ENCODE data around the gene RPS19BP1.

The RPS19BP1 gene

GRCh38 chr22:39488563-39489083 lies 43.9 kb downstream of the RPS19BP1 start:
- Histone ChIP-seq H3K36me3 (ENCODE audit: insufficient read depth, insufficient read length, low read length) (peaks cover 18% of the 10 kb centered on the region), H3K27me3 (ENCODE audit: insufficient read depth, insufficient read length) (no peaks in the 10 kb centered on the region), H3K4me3 (ENCODE audit: insufficient read length, low read depth) (no peak overlapping the region), H3K4me1 (ENCODE audit: insufficient read depth, insufficient read length) (peaks cover 8% of the 10 kb centered on the region), H3K9ac (ENCODE audit: insufficient read length, low read depth) (no peak overlapping the region), H3K9me3 (ENCODE audit: insufficient read depth, low read length) (no peaks in the 10 kb centered on the region)
- DNase-seq (ENCODE audit: low read depth, low spot score), result no peak
- no peak for TF ChIP-seq ZNF274 (IDR thresholded peaks at IDR 0.05; ENCODE audit: low read depth, low read length)
- TF ChIP-seq YY1 (IDR thresholded peaks at IDR 0.05; ENCODE audit: insufficient read depth, insufficient read length), result no peak
- no peak for TF ChIP-seq SUZ12 (IDR thresholded peaks at IDR 0.05; ENCODE audit: extremely low read depth, insufficient read depth, insufficient read length)

GRCh38 chr22:39487826-39488520 lies 44.6 kb downstream of the RPS19BP1 start:
- no peak overlapping the region for H3K9ac ChIP-seq (ENCODE audit: insufficient read length, low read depth)
- no peak overlapping the region for H3K4me3 ChIP-seq (ENCODE audit: insufficient read length, low read depth)
- no peaks in the 10 kb centered on the region for H3K9me3 ChIP-seq (ENCODE audit: insufficient read depth, low read length)
- no peak for DNase-seq (ENCODE audit: low read depth, low spot score)
- no peaks in the 10 kb centered on the region for H3K27me3 ChIP-seq (ENCODE audit: insufficient read depth, insufficient read length)
- peaks cover 8% of the 10 kb centered on the region for H3K4me1 ChIP-seq (ENCODE audit: insufficient read depth, insufficient read length)
- H3K36me3 ChIP-seq (ENCODE audit: insufficient read depth, insufficient read length, low read length), result peaks cover 18% of the 10 kb centered on the region
- TF ChIP-seq SUZ12 (IDR thresholded peaks at IDR 0.05; ENCODE audit: extremely low read depth, insufficient read depth, insufficient read length), result no peak
- TF ChIP-seq YY1 (IDR thresholded peaks at IDR 0.05; ENCODE audit: insufficient read depth, insufficient read length), result no peak
- no peak for TF ChIP-seq ZNF274 (IDR thresholded peaks at IDR 0.05; ENCODE audit: low read depth, low read length)

DNA sequence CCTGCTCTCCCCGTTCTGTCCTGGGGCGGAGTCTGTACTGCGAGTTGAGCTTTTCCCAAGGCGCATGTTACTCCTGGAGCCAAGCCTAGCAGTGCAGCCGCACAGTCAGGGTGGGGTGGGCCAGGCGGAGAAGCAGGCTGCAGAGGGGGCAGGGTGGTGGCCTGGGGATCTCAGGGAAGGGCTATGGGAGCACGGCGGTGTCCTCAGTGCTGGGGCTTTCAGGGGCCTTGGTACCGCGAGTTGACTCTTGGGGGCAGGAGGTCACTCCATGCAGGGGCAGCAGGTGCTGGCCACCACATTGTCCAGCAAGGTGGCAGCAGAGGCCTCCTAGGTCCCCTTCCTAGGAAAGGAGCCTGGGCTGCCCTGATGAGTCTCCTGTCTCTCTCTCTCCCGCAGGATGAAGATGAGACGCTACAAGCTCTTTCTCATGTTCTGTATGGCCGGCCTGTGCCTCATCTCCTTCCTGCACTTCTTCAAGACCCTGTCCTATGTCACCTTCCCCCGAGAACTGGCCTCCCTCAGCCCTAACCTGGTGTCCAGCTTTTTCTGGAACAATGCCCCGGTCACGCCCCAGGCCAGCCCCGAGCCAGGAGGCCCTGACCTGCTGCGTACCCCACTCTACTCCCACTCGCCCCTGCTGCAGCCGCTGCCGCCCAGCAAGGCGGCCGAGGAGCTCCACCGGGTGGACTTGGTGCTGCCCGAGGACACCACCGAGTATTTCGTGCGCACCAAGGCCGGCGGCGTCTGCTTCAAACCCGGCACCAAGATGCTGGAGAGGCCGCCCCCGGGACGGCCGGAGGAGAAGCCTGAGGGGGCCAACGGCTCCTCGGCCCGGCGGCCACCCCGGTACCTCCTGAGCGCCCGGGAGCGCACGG lies 45.4 kb downstream of the RPS19BP1 start:
- Histone ChIP-seq H3K4me3 (ENCODE audit: insufficient read length, low read depth) (no peak overlapping the region), H3K27me3 (ENCODE audit: insufficient read depth, insufficient read length) (no peaks in the 10 kb centered on the region), H3K4me1 (ENCODE audit: insufficient read depth, insufficient read length) (peaks cover 8% of the 10 kb centered on the region), H3K9me3 (ENCODE audit: insufficient read depth, low read length) (no peaks in the 10 kb centered on the region), H3K36me3 (ENCODE audit: insufficient read depth, insufficient read length, low read length) (peaks cover 18% of the 10 kb centered on the region), H3K9ac (ENCODE audit: insufficient read length, low read depth) (no peak overlapping the region)
- TF ChIP-seq SUZ12 (IDR thresholded peaks at IDR 0.05; ENCODE audit: extremely low read depth, insufficient read depth, insufficient read length) (no peak), YY1 (IDR thresholded peaks at IDR 0.05; ENCODE audit: insufficient read depth, insufficient read length) (no peak), ZNF274 (IDR thresholded peaks at IDR 0.05; ENCODE audit: low read depth, low read length) (no peak)
- no peak for DNase-seq (ENCODE audit: low read depth, low spot score)

DNA sequence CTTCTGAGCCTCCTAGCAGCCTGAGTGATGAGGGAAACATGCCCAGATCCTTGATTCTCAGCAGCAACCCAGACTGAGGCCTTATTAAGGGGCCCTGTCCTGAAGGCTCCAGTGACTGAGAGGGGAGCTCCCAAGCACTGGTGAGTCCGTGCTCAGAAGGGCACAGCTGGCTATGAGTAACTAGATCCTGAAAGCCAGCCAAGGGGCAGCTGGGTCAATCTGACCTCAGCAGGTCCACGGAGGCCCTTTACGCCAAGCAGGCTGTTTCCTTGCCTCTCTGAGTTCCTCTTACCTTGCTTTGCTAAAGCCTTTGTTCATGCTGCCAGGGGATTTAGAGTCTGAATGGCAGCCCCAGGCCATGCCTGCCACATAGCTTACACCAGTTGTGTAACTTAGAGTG lies 49.8 kb downstream of the RPS19BP1 start:
- no peak overlapping the region for H3K4me3 ChIP-seq (ENCODE audit: insufficient read length, low read depth)
- TF ChIP-seq YY1 (IDR thresholded peaks at IDR 0.05; ENCODE audit: insufficient read depth, insufficient read length) (no peak), ZNF274 (IDR thresholded peaks at IDR 0.05; ENCODE audit: low read depth, low read length) (no peak), SUZ12 (IDR thresholded peaks at IDR 0.05; ENCODE audit: extremely low read depth, insufficient read depth, insufficient read length) (no peak)
- DNase-seq (ENCODE audit: low read depth, low spot score), result no peak
- H3K27me3 ChIP-seq (ENCODE audit: insufficient read depth, insufficient read length), result no peaks in the 10 kb centered on the region
- no peak overlapping the region for H3K9ac ChIP-seq (ENCODE audit: insufficient read length, low read depth)
- H3K9me3 ChIP-seq (ENCODE audit: insufficient read depth, low read length), result no peaks in the 10 kb centered on the region
- H3K36me3 ChIP-seq (ENCODE audit: insufficient read depth, insufficient read length, low read length), result peaks cover 12% of the 10 kb centered on the region
- H3K4me1 ChIP-seq (ENCODE audit: insufficient read depth, insufficient read length), result peaks cover 3% of the 10 kb centered on the region

GRCh38 chr22:39481595-39481994 lies 51.0 kb downstream of the RPS19BP1 start:
- no peak for TF ChIP-seq ZNF274 (IDR thresholded peaks at IDR 0.05; ENCODE audit: low read depth, low read length)
- no peak for TF ChIP-seq SUZ12 (IDR thresholded peaks at IDR 0.05; ENCODE audit: extremely low read depth, insufficient read depth, insufficient read length)
- no peak for TF ChIP-seq YY1 (IDR thresholded peaks at IDR 0.05; ENCODE audit: insufficient read depth, insufficient read length)
- no peaks in the 10 kb centered on the region for H3K27me3 ChIP-seq (ENCODE audit: insufficient read depth, insufficient read length)
- H3K9ac ChIP-seq (ENCODE audit: insufficient read length, low read depth), result no peak overlapping the region
- peaks cover 20% of the 10 kb centered on the region for H3K36me3 ChIP-seq (ENCODE audit: insufficient read depth, insufficient read length, low read length)
- no peaks in the 10 kb centered on the region for H3K9me3 ChIP-seq (ENCODE audit: insufficient read depth, low read length)
- H3K4me3 ChIP-seq (ENCODE audit: insufficient read length, low read depth), result no peak overlapping the region
- DNase-seq (ENCODE audit: low read depth, low spot score), result no peak
- H3K4me1 ChIP-seq (ENCODE audit: insufficient read depth, insufficient read length), result peaks cover 3% of the 10 kb centered on the region

DNA sequence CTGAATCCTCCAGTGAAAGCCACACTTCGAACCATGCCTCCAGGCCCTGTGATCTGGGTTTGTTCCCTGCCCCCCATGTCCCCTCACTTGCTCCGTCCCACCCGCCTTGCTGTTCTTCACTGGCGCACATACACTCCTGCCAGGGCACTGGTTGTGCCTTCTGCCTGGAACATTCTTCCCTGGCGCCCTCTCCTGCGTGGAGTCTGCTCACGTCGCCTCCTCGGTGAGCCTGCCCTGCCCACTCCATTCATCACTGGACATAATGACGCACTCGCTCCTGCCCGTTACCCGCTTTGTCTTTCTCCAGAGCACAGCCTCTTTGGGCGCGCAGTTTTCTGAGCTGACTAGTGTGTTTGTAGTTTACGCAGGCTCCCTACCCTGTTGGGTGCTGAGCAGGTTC lies 51.5 kb downstream of the RPS19BP1 start:
- TF ChIP-seq YY1 (IDR thresholded peaks at IDR 0.05; ENCODE audit: insufficient read depth, insufficient read length), result no peak
- no peak for TF ChIP-seq SUZ12 (IDR thresholded peaks at IDR 0.05; ENCODE audit: extremely low read depth, insufficient read depth, insufficient read length)
- no peak for TF ChIP-seq ZNF274 (IDR thresholded peaks at IDR 0.05; ENCODE audit: low read depth, low read length)
- H3K9ac ChIP-seq (ENCODE audit: insufficient read length, low read depth), result no peak overlapping the region
- H3K9me3 ChIP-seq (ENCODE audit: insufficient read depth, low read length), result no peaks in the 10 kb centered on the region
- DNase-seq (ENCODE audit: low read depth, low spot score), result no peak
- H3K36me3 ChIP-seq (ENCODE audit: insufficient read depth, insufficient read length, low read length), result peaks cover 20% of the 10 kb centered on the region
- H3K4me1 ChIP-seq (ENCODE audit: insufficient read depth, insufficient read length), result peaks cover 7% of the 10 kb centered on the region
- H3K4me3 ChIP-seq (ENCODE audit: insufficient read length, low read depth), result no peak overlapping the region
- no peaks in the 10 kb centered on the region for H3K27me3 ChIP-seq (ENCODE audit: insufficient read depth, insufficient read length)

- Histone ChIP-seq H3K9ac (ENCODE audit: insufficient read length, low read depth) (no peak overlapping the region), H3K9me3 (ENCODE audit: insufficient read depth, low read length) (no peaks in the 10 kb centered on the region), H3K36me3 (ENCODE audit: insufficient read depth, insufficient read length, low read length) (peaks cover 20% of the 10 kb centered on the region), H3K4me1 (ENCODE audit: insufficient read depth, insufficient read length) (peaks cover 8% of the 10 kb centered on the region), H3K4me3 (ENCODE audit: insufficient read length, low read depth) (no peak overlapping the region), H3K27me3 (ENCODE audit: insufficient read depth, insufficient read length) (no peaks in the 10 kb centered on the region)
- DNase-seq (ENCODE audit: low read depth, low spot score), result no peak
- no peak for TF ChIP-seq YY1 (IDR thresholded peaks at IDR 0.05; ENCODE audit: insufficient read depth, insufficient read length)
- no peak for TF ChIP-seq SUZ12 (IDR thresholded peaks at IDR 0.05; ENCODE audit: extremely low read depth, insufficient read depth, insufficient read length)
- TF ChIP-seq ZNF274 (IDR thresholded peaks at IDR 0.05; ENCODE audit: low read depth, low read length), result no peak
Measured at GRCh38 chr22:39480557-39480956, 52.0 kb downstream of the RPS19BP1 start.
